Thyroid gland (tissue), 4 donors: Measurements from ENCODE around the gene NGEF.

ENCODE experiments used
- CTCF ChIP-seq, 6 experiments: fragments of 200-600 bp in 3 of 6; fragments of 450-650 bp in 3 of 6; sonication (generic) in 3 of 6; IDR thresholded peaks; one replicate each; pipeline ENCODE4 v1.5.1; 2016 to 2019; ENCODE audit warnings: antibody characterized with exemption in 6 of 6, mild to moderate bottlenecking in 2 of 6, inconsistent platforms in 1 of 6, moderate library complexity in 1 of 6
- POLR2A ChIP-seq, 2 donors: fragments of 450-650 bp; IDR thresholded peaks; one replicate each; pipeline ENCODE4 v1.6.1; 2017; ENCODE audit warnings: antibody characterized with exemption in 2 of 2, mild to moderate bottlenecking in 2 of 2, moderate library complexity in 1 of 2

GRCh38 chr2:233033672-233034071, 20.6 kb upstream of the NGEF start:
- TF ChIP-seq CTCF (IDR thresholded peaks at IDR 0.05) (no peak), POLR2A (IDR thresholded peaks at IDR 0.05) (no peak)
